Stimulated activated CD4-positive, alpha-beta T cell treated with anti-CD3 and anti-CD28 coated beads, Interleukin-12 subunit alpha, Interleukin-12 subunit beta, amount 100 ng/mL, for 48 hours (primary cell): ENCODE measurements around the gene PPFIA2.

ENCODE experiments used
- DNase-seq, 3 donors: peaks; one replicate each; pipeline ENCODE4 v3.0.0-alpha.2; 2020; ENCODE audit warnings: low read depth in 2 of 3, low spot score in 1 of 3

Gene PPFIA2

GRCh38 chr12:81461163-81461562 lies 298.0 kb downstream of the PPFIA2 start:
- no peak for DNase-seq

- DNase-seq: no peak
These were observed 308.0 kb downstream of the PPFIA2 start for GRCh38 chr12:81450920-81451739.

GRCh38 chr12:81441629-81442028 lies 317.5 kb downstream of the PPFIA2 start:
- no peak for DNase-seq

- no peak for DNase-seq
These were observed 319.1 kb downstream of the PPFIA2 start for GRCh38 chr12:81440001-81440400.

- no peak for DNase-seq
These were observed 319.8 kb downstream of the PPFIA2 start for GRCh38 chr12:81439344-81439743.

- DNase-seq: no peak
These were observed 342.1 kb downstream of the PPFIA2 start for GRCh38 chr12:81417056-81417455.

- no peak for DNase-seq
These were observed 342.6 kb downstream of the PPFIA2 start for GRCh38 chr12:81416571-81416970.

- DNase-seq: no peak
These were observed 344.7 kb downstream of the PPFIA2 start for GRCh38 chr12:81414441-81414840.

GRCh38 chr12:81412940-81413339 lies 346.2 kb downstream of the PPFIA2 start:
- DNase-seq: no peak

- no peak for DNase-seq
These were observed 355.8 kb downstream of the PPFIA2 start for GRCh38 chr12:81403348-81403747.

GRCh38 chr12:81401241-81401640 lies 357.9 kb downstream of the PPFIA2 start:
- no peak for DNase-seq

GRCh38 chr12:81400024-81400423 lies 359.1 kb downstream of the PPFIA2 start:
- no peak for DNase-seq

GRCh38 chr12:81395431-81395830 lies 363.7 kb downstream of the PPFIA2 start:
- DNase-seq: no peak

- no peak for DNase-seq
These were observed 369.5 kb downstream of the PPFIA2 start for GRCh38 chr12:81389550-81390099.

- DNase-seq: no peak
These were observed 373.0 kb downstream of the PPFIA2 start for GRCh38 chr12:81386101-81386500.

- DNase-seq: no peak
These were observed 377.2 kb downstream of the PPFIA2 start for GRCh38 chr12:81381951-81382350.

- DNase-seq: no peak
These were observed 380.4 kb downstream of the PPFIA2 start for GRCh38 chr12:81378601-81379285.

- no peak for DNase-seq
These were observed 381.4 kb downstream of the PPFIA2 start for GRCh38 chr12:81377771-81378170.

- no peak for DNase-seq
These were observed 383.2 kb downstream of the PPFIA2 start for GRCh38 chr12:81375969-81376368.

- DNase-seq: no peak
These were observed 388.7 kb downstream of the PPFIA2 start for GRCh38 chr12:81370456-81370855.

- no peak for DNase-seq
These were observed 390.0 kb downstream of the PPFIA2 start for GRCh38 chr12:81369175-81369574.

GRCh38 chr12:81365284-81365683 lies 393.9 kb downstream of the PPFIA2 start:
- no peak for DNase-seq
